Vagina (tissue), 2 donors: ENCODE measurements around the gene ARHGAP45. TPM values are rescaled to one million over a fixed set of nuclear protein-coding genes. Genes with fewer than 3 reads are reported as not detected.
"Not testable (repeated sequence)": the region's sequence is repeated elsewhere in the genome, so short reads cannot be mapped to it uniquely, and the experiment has no call there.

Source experiments
- DNase-seq, 2 donors: peaks; one replicate each; pipeline ENCODE4 v3.0.0-alpha.2; 2017; ENCODE audit errors: extremely low spot score in 2 of 2
- H3K27ac ChIP-seq: fragments of 200-600 bp; sonication (generic); one replicate; pipeline ENCODE4 v1.5.1; 2019
- H3K27me3 ChIP-seq: fragments of 200-600 bp; sonication (generic); one replicate; pipeline ENCODE4 v1.5.1; 2019
- H3K36me3 ChIP-seq, 2 donors: fragments of 200-600 bp; sonication (generic); one replicate each; pipeline ENCODE4 v1.5.1; 2017 to 2019
- H3K4me1 ChIP-seq: fragments of 200-600 bp; sonication (generic); one replicate; pipeline ENCODE4 v1.5.1; 2019
- H3K4me3 ChIP-seq, 2 donors: fragments of 200-600 bp; sonication (generic); 1 replicate in 1 of 2; 2 replicates in 1 of 2; pipeline ENCODE4 v1.5.1; 2016 to 2019
- H3K9me3 ChIP-seq: fragments of 200-600 bp; sonication (generic); one replicate; pipeline ENCODE4 v1.5.1; 2019
- POLR2A ChIP-seq, 2 donors: fragments of 450-650 bp; IDR thresholded peaks; one replicate each; pipeline ENCODE4 v1.6.1; 2017; ENCODE audit warnings: antibody characterized with exemption in 2 of 2, mild to moderate bottlenecking in 2 of 2, moderate library complexity in 2 of 2
- POLR2AphosphoS5 ChIP-seq, 2 donors: sonication (generic); formaldehyde crosslinking; IDR thresholded peaks; one replicate each; pipeline ENCODE4 v1.9.0; 2017; ENCODE audit warnings: antibody characterized with exemption in 2 of 2, mild to moderate bottlenecking in 2 of 2, low read depth in 1 of 2; ENCODE audit not compliant: insufficient read depth in 1 of 2
- intact Hi-C: fragments of 100-400 bp; cut with DNase I; formaldehyde crosslinking; loops from one replicate; pipeline ENCODE4 v1.15.1; 2023
- total RNA-seq: library from RNA; depleted of rRNA; stranded (reverse); fragments of >200 nt; gene quantifications from one replicate; pipeline ENCODE4 v1.2.3, GENCODE V29; 2016
- TF ChIP-seq, protein P1 (sequence below), 3 experiments: fragments of 450-650 bp in 2 of 3; fragments of 200-600 bp in 1 of 3; sonication (generic) in 1 of 3; IDR thresholded peaks; one replicate each; pipeline ENCODE4 v1.5.1; 2017 to 2019; ENCODE audit warnings: antibody characterized with exemption in 3 of 3, mild to moderate bottlenecking in 2 of 3, moderate library complexity in 2 of 3

ARHGAP45 gene
- total RNA-seq, 1 donor from 2014 or later: 36.8 TPM

DNA sequence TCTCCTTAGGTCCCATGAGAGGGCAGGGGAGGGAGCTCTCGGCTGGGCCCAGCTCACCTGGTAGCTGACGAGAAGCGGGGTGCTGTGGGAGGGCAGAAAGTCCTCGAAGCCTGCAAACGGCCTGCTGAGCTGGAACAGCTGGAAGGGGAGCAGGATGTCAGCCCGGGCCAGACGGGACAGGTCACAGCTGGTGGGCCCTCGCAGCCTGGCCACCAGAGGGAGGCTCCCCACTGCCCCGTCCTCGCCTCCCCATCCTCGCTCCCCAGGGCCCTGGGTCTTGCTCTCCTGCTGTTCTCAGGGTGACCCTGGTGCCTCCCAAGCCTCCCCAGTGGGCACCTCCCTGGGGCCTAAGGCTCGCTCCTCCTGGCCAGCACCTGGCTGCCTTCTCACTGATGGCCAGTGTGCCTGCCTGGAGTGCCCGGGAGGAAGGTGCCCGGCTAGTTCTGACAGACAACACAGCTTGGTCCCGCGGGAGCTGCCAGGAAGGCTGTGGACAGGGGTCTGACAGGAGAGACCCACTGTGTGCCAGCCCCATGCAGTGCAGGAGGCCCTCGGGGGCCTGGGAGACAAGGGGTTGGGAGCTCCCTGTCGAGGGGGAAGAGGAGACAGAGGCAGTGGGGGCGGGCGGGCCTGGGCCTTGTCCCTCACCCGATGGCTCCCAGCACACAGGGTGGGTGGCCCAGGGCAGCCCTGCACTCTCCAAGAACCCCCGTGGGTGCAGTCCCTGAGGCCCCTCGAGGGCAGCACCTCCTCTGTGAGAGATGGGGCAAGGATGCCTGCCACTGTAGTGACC is 57.1 kb downstream of the ARHGAP45 start:
- H3K36me3 ChIP-seq: peaks cover 0 to 69% of the 10 kb centered on the region in 2 donors
- TF ChIP-seq POLR2A (IDR thresholded peaks at IDR 0.05) (no peak), POLR2AphosphoS5 (IDR thresholded peaks at IDR 0.05; ENCODE audit: insufficient read depth in 1 of 2, low read depth in 1 of 2) (no peak)
- TF ChIP-seq, protein P1, sequence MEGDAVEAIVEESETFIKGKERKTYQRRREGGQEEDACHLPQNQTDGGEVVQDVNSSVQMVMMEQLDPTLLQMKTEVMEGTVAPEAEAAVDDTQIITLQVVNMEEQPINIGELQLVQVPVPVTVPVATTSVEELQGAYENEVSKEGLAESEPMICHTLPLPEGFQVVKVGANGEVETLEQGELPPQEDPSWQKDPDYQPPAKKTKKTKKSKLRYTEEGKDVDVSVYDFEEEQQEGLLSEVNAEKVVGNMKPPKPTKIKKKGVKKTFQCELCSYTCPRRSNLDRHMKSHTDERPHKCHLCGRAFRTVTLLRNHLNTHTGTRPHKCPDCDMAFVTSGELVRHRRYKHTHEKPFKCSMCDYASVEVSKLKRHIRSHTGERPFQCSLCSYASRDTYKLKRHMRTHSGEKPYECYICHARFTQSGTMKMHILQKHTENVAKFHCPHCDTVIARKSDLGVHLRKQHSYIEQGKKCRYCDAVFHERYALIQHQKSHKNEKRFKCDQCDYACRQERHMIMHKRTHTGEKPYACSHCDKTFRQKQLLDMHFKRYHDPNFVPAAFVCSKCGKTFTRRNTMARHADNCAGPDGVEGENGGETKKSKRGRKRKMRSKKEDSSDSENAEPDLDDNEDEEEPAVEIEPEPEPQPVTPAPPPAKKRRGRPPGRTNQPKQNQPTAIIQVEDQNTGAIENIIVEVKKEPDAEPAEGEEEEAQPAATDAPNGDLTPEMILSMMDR (IDR thresholded peaks at IDR 0.05): no peak
- intact Hi-C loops: no loop called here
- DNase-seq: no peak
- peaks cover 14% of the 10 kb centered on the region for H3K4me1 ChIP-seq
- H3K9me3 ChIP-seq: no peaks in the 10 kb centered on the region
- H3K27ac ChIP-seq: peak overlapping the region; percentile 44
- H3K4me3 ChIP-seq: no peak overlapping the region
- H3K27me3 ChIP-seq: no peaks in the 10 kb centered on the region

- no peak overlapping the region for H3K4me3 ChIP-seq
- H3K36me3 ChIP-seq: peaks cover 0 to 54% of the 10 kb centered on the region in 2 donors
- no peak for DNase-seq
- peaks cover 31% of the 10 kb centered on the region for H3K4me1 ChIP-seq
- no peak for TF ChIP-seq POLR2AphosphoS5 (IDR thresholded peaks at IDR 0.05; ENCODE audit: insufficient read depth in 1 of 2, low read depth in 1 of 2)
- TF ChIP-seq, protein P1 (IDR thresholded peaks at IDR 0.05): no peak
- no peak for TF ChIP-seq POLR2A (IDR thresholded peaks at IDR 0.05)
- no peaks in the 10 kb centered on the region for H3K27me3 ChIP-seq
- H3K27ac ChIP-seq: no peak overlapping the region
- H3K9me3 ChIP-seq: no peaks in the 10 kb centered on the region
- intact Hi-C loops: no loop called here
Measured at GRCh38 chr19:1125601-1126467, 58.9 kb downstream of the ARHGAP45 start.

DNA sequence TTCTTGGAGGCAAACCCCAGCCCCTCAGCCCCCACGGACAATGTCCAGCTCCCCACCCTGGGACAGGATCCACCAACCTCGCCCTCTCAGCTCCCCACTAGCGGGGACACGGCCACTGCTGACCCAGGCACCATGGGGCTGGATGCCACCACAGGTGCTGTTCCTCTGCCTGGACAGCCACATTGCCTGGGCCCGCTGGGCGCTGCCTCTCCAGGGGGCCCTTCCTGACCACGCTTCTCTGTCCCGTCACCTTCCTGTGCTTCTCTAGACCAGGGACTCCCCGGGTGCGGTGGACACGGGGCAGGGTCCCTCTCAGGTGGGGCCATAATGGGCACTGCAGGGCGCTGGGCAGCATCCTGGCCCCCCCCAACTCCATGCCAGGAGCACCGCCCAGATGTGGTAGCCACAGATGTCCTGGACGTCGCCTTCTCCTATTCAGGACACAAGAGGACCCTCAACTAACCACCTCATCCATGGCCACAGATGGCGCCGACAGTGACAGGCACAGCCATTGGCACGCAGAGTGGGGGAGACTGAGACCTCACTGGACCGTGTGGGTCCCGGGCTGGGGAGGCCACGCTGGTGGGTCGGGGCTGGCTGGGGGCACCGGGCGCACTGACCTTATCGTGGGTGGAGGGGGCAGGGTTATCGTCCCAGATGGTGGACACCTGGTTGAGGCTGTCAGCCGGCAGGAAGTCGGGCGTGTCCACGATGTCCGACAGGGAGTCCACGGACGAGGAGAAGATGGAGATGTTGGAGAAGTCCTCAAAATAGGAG is 60.2 kb downstream of the ARHGAP45 start:
- Histone ChIP-seq H3K27me3 (no peaks in the 10 kb centered on the region), H3K27ac (no peak overlapping the region), H3K4me3 (no peak overlapping the region), H3K9me3 (no peaks in the 10 kb centered on the region), H3K36me3 (peaks cover 0 to 40% of the 10 kb centered on the region in 2 donors), H3K4me1 (peaks cover 45% of the 10 kb centered on the region)
- intact Hi-C loops: no loop called here
- no peak for DNase-seq
- TF ChIP-seq, protein P1 (IDR thresholded peaks at IDR 0.05): no peak
- TF ChIP-seq POLR2A (IDR thresholded peaks at IDR 0.05): no peak
- TF ChIP-seq POLR2AphosphoS5 (IDR thresholded peaks at IDR 0.05; ENCODE audit: insufficient read depth in 1 of 2, low read depth in 1 of 2): no peak

GRCh38 chr19:1128106-1128505 is 61.1 kb downstream of the ARHGAP45 start:
- no peak overlapping the region for H3K27ac ChIP-seq
- DNase-seq: no peak
- no peaks in the 10 kb centered on the region for H3K27me3 ChIP-seq
- peaks cover 0 to 31% of the 10 kb centered on the region in 2 donors for H3K36me3 ChIP-seq
- no peak overlapping the region for H3K4me3 ChIP-seq
- H3K4me1 ChIP-seq: peaks cover 54% of the 10 kb centered on the region
- TF ChIP-seq, protein P1 (IDR thresholded peaks at IDR 0.05): no peak
- no peak for TF ChIP-seq POLR2A (IDR thresholded peaks at IDR 0.05)
- TF ChIP-seq POLR2AphosphoS5 (IDR thresholded peaks at IDR 0.05; ENCODE audit: insufficient read depth in 1 of 2, low read depth in 1 of 2): no peak
- H3K9me3 ChIP-seq: no peaks in the 10 kb centered on the region
- intact Hi-C loops: no loop called here

DNA sequence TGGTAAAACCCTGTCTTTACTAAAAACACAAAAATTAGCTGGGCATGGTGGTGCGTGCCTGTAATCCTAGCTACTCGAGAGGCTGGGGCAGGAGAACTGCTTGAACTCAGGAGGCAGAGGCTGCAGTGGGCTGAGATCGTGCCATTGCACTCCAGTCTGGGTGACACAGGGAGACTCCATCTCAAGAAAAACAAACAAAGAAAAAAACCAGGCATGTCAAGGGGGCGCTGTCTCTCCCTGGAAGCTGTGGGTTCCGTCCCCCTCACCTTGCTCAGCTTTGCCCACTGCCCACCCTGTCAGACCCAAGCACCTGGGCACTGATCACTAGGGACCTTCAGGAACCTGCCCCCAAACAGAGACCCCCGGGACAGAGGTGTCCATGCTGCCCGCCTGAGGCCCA is 62.1 kb downstream of the ARHGAP45 start:
- H3K4me3 ChIP-seq, intact Hi-C loops, H3K27ac ChIP-seq, H3K27me3 ChIP-seq, H3K9me3 ChIP-seq, DNase-seq: not testable (repeated sequence)
- peaks cover 0 to 21% of the 10 kb centered on the region in 2 donors for H3K36me3 ChIP-seq
- H3K4me1 ChIP-seq: peaks cover 64% of the 10 kb centered on the region
